HCT116 (cell line): ENCODE measurements around the gene OCSTAMP. TPM values are rescaled to one million over a fixed set of nuclear protein-coding genes. Genes with fewer than 3 reads are reported as not detected.

Experiments used
- ATAC-seq: fragments of 200-7000 bp; cut with Tn5 transposase; 2 replicates; pipeline ENCODE4 v1.9.1; 2020; ENCODE audit warnings: mild to moderate bottlenecking, moderate library complexity
- BruUV-seq: library from RNA; stranded (reverse); fragments of 400-500 nt; replicated peaks from 2 replicates; lab custom pipeline; 2021; lab: Mats Ljungman, UMichigan
- CTCF ChIA-PET: fragments of 300-600 bp; sonication (Branson Sonifier 250); formaldehyde crosslinking; loops from one replicate; lab custom pipeline; 2021; ENCODE audit warnings: antibody characterized with exemption; lab: Charles Lee
- POLR2A ChIA-PET: fragments of 300-600, 350-600 bp; sonication (Branson Sonifier 250); formaldehyde crosslinking; loops from one replicate; lab custom pipeline; 2021; ENCODE audit warnings: antibody characterized with exemption; lab: Charles Lee
- RAD21 ChIA-PET, 2 experiments: fragments of 300-600 bp; sonication (Branson Sonifier 250); formaldehyde crosslinking; loops; one replicate each; lab custom pipeline; 2023; ENCODE audit warnings: low total read pairs in 2 of 2; ENCODE audit not compliant: uncharacterized antibody in 2 of 2, unreplicated experiment in 2 of 2, low non-redundant PET in 1 of 2; lab: Charles Lee
- DNase-seq: peaks from one replicate; pipeline ENCODE4 v3.0.0-alpha.2; 2010; ENCODE audit warnings: low read depth, low spot score
- H2AFZ ChIP-seq: fragments of 200-600 bp; shearing (Covaris generic), sonication (generic); 2 replicates; pipeline ENCODE4 v1.6.1; 2017; ENCODE audit warnings: low read depth, mixed run types, mixed read lengths, antibody characterized with exemption, low read length; ENCODE audit not compliant: poor library complexity, severe bottlenecking
- H3K27ac ChIP-seq: 2 replicates; pipeline ENCODE4 v1.5.1; 2012; ENCODE audit warnings: low read depth, low read length
- H3K27me3 ChIP-seq: fragments of 200-600 bp; sonication (generic); 2 replicates; pipeline ENCODE4 v1.6.1; 2016; ENCODE audit warnings: mixed run types, low read length, mixed read lengths; ENCODE audit not compliant: insufficient read depth
- H3K36me3 ChIP-seq, 2 experiments: fragments of 200-500 bp in 1 of 2; fragments of 200-600 bp in 1 of 2; sonication (Bioruptor generic) in 1 of 2; sonication (generic) in 1 of 2; 2 replicates each; pipeline versions ENCODE4 v1.5.1 to v1.6.1; 2014 to 2016; ENCODE audit warnings: low read length in 2 of 2, inconsistent platforms in 1 of 2, mixed read lengths in 1 of 2, mixed run types in 1 of 2; ENCODE audit not compliant: insufficient read depth in 2 of 2, control insufficient read depth in 1 of 2
- H3K4me1 ChIP-seq, 2 experiments: fragments of 200-600 bp in 1 of 2; sonication (generic) in 1 of 2; 2 replicates each; pipeline versions ENCODE4 v1.5.1 to v1.6.1; 2012 to 2017; ENCODE audit warnings: low read length in 2 of 2, inconsistent platforms in 1 of 2, mild to moderate bottlenecking in 1 of 2, mixed read lengths in 1 of 2, mixed run types in 1 of 2, moderate library complexity in 1 of 2; ENCODE audit not compliant: insufficient read depth in 2 of 2, control insufficient read depth in 1 of 2
- H3K4me2 ChIP-seq: fragments of 200-600 bp; sonication (generic); 2 replicates; pipeline ENCODE4 v1.6.1; 2017; ENCODE audit warnings: mixed run types, low read length, mixed read lengths
- H3K4me3 ChIP-seq, 2 experiments: fragments of 200-600 bp in 1 of 2; sonication (generic) in 1 of 2; replicated peaks in 1 of 2; 2 replicates each; pipeline ENCODE4 v1.5.1; 2011 to 2016; ENCODE audit warnings: low read length in 2 of 2, control low read depth in 1 of 2, low read depth in 1 of 2, mild to moderate bottlenecking in 1 of 2, mixed read lengths in 1 of 2, mixed run types in 1 of 2
- H3K79me2 ChIP-seq: fragments of 200-600 bp; sonication (generic); 2 replicates; pipeline ENCODE4 v1.6.1; 2017; ENCODE audit warnings: mild to moderate bottlenecking, mixed run types, low read length, moderate library complexity, mixed read lengths; ENCODE audit not compliant: insufficient read depth
- H3K9ac ChIP-seq: fragments of 200-600 bp; sonication (generic); 2 replicates; pipeline ENCODE4 v1.6.1; 2016; ENCODE audit warnings: low read length, mixed read lengths
- H3K9me2 ChIP-seq: fragments of 200-600 bp; sonication (generic), shearing (Covaris generic); 2 replicates; pipeline ENCODE4 v1.6.1; 2017; ENCODE audit warnings: mixed run types, mild to moderate bottlenecking, moderate library complexity; ENCODE audit not compliant: insufficient read depth
- H3K9me3 ChIP-seq, 2 experiments: fragments of 200-500 bp in 1 of 2; fragments of 200-600 bp in 1 of 2; sonication (Bioruptor generic) in 1 of 2; sonication (generic) in 1 of 2; 2 replicates each; pipeline ENCODE4 v1.6.1; 2014 to 2017; ENCODE audit warnings: low read length in 2 of 2, mixed read lengths in 2 of 2, inconsistent platforms in 1 of 2, low read depth in 1 of 2, mild to moderate bottlenecking in 1 of 2, mixed run types in 1 of 2, moderate library complexity in 1 of 2; ENCODE audit not compliant: control insufficient read depth in 1 of 2, insufficient read depth in 1 of 2
- H4K20me1 ChIP-seq: fragments of 200-600 bp; sonication (generic), shearing (Covaris generic); 2 replicates; pipeline ENCODE4 v1.6.1; 2017; ENCODE audit warnings: mixed run types, mild to moderate bottlenecking, moderate library complexity; ENCODE audit not compliant: insufficient read depth
- CEBPB ChIP-seq: IDR thresholded peaks from 2 replicates; pipeline ENCODE4 v1.6.1; 2012; ENCODE audit warnings: low read depth
- EGR1 ChIP-seq: IDR thresholded peaks from 2 replicates; pipeline ENCODE4 v1.6.1; 2012; ENCODE audit warnings: low read depth
- ELF1 ChIP-seq: IDR thresholded peaks from 2 replicates; pipeline ENCODE4 v1.6.1; 2012; ENCODE audit warnings: low read depth, borderline replicate concordance
- EZH2 ChIP-seq: fragments of 200-600 bp; sonication (generic); IDR thresholded peaks from 2 replicates; pipeline ENCODE4 v1.6.1; 2017; ENCODE audit warnings: antibody characterized with exemption, mixed run types
- EZH2phosphoT487 ChIP-seq: fragments of 200-600 bp; IDR thresholded peaks from 2 replicates; pipeline ENCODE4 v1.6.1; 2018; ENCODE audit warnings: antibody characterized with exemption, borderline replicate concordance
- FOSL1 ChIP-seq: IDR thresholded peaks from 2 replicates; pipeline ENCODE4 v1.6.1; 2012; ENCODE audit warnings: low read depth
- JUND ChIP-seq: IDR thresholded peaks from 2 replicates; pipeline ENCODE4 v1.6.1; 2012
- POLR2AphosphoS5 ChIP-seq: IDR thresholded peaks from 2 replicates; pipeline ENCODE4 v1.6.1; 2011; ENCODE audit warnings: mild to moderate bottlenecking, low read depth, low read length, moderate library complexity
- SIN3A ChIP-seq: IDR thresholded peaks from 2 replicates; pipeline ENCODE4 v1.6.1; 2012; ENCODE audit warnings: low read depth
- SP1 ChIP-seq: IDR thresholded peaks from 2 replicates; pipeline ENCODE4 v1.6.1; 2012; ENCODE audit warnings: low read depth
- SRF ChIP-seq: IDR thresholded peaks from 2 replicates; pipeline ENCODE4 v1.6.1; 2012; ENCODE audit warnings: low read depth
- TCF7L2 ChIP-seq: IDR thresholded peaks from 2 replicates; pipeline ENCODE4 v1.7.0; 2011; ENCODE audit warnings: borderline replicate concordance, inconsistent platforms; ENCODE audit not compliant: insufficient read depth, insufficient read length; ENCODE audit errors: extremely low read depth
- YY1 ChIP-seq: IDR thresholded peaks from 2 replicates; pipeline ENCODE4 v1.6.1; 2011; ENCODE audit warnings: low read length, low read depth, moderate library complexity, mild to moderate bottlenecking; ENCODE audit not compliant: insufficient replicate concordance; ENCODE audit errors: extremely low read depth
- ZBTB33 ChIP-seq: IDR thresholded peaks from 2 replicates; pipeline ENCODE4 v1.6.1; 2011; ENCODE audit warnings: mild to moderate bottlenecking, low read length, moderate library complexity; ENCODE audit not compliant: insufficient replicate concordance; ENCODE audit errors: extremely low read depth
- ZNF274 ChIP-seq: fragments of 200-500 bp; sonication (Bioruptor generic); IDR thresholded peaks from 2 replicates; pipeline ENCODE4 v1.6.1; 2014; ENCODE audit warnings: mild to moderate bottlenecking, low read depth, low read length, inconsistent platforms
- intact Hi-C: fragments of 100-400 bp; cut with micrococcal nuclease; formaldehyde crosslinking; loops from 2 replicates; pipeline ENCODE4 v1.10.0; 2022
- total RNA-seq: library from RNA; stranded (reverse); gene quantifications from one replicate; pipeline ENCODE4 v1.2.1, GENCODE V29; 2021; ENCODE audit not compliant: unreplicated experiment
- TF ChIP-seq, protein P1 (sequence below): IDR thresholded peaks from 2 replicates; pipeline ENCODE4 v1.6.1; 2012; ENCODE audit warnings: low read depth
- TF ChIP-seq, protein P2 (sequence below): IDR thresholded peaks from 2 replicates; pipeline ENCODE4 v1.6.1; 2012
- TF ChIP-seq, protein P3 (sequence below): IDR thresholded peaks from 2 replicates; pipeline ENCODE4 v1.6.1; 2012

The OCSTAMP gene
- total RNA-seq, 1 experiment from 2014 or later, result not detected

DNA sequence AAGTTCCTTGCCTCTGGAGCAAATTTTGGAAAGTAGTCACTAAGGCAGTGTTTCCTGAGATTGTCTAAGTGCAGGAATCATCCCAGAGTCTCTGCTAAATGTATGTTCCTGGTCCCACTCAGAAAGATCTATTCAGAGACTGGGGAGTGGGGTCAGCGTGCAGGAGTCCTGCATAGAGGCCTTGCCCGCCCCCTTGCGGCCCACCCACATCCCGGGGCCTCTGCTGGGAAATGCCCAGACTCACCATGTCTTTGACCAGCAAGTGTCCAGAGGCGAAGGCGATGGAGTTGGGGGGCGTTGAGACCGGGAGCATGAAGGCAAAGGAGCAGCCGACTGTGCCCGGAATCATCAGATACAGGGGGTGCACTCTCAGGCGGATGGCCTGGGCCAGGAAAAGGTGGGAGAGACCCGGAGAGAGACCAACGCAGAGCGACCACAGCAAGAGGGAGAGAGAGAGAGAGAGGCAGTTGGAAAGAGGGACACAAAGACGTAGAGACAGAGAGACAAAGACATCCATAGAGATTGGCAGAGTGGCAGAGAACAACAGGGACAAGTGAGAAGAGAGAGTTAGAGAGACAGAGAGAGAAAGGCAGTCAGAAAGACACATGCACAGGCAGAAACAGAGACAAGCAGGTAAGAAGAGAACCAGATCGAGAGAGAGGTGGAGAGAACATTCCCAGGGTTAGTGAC is 12.9 kb upstream of the OCSTAMP start:
- CTCF ChIA-PET, result interaction anchor here (0.7 to 2.0 kb wide), 5 partner anchors 15 to 131 kb away, joined by 3 to 12 read pairs (median 3); no protein-coding TSS in a partner anchor
- Histone ChIP-seq H3K36me3 (no peaks in the 10 kb centered on the region), H3K9ac (0 out of 2 replicates have a peak overlapping the region, but pooled peaks have one; percentile 33), H3K4me1 (peaks cover 4 to 14% of the 10 kb centered on the region in 2 experiments; a peak in 2 of 4 replicates), H3K9me2 (no peaks in the 10 kb centered on the region), H3K4me3 (no peak overlapping the region), H3K4me2 (peak overlapping the region; percentile 75), H3K27ac (no peak overlapping the region), H3K27me3 (no peaks in the 10 kb centered on the region), H3K9me3 (no peaks in the 10 kb centered on the region), H2AFZ (peak overlapping the region; percentile 96), H4K20me1 (no peaks in the 10 kb centered on the region), H3K79me2 (no peaks in the 10 kb centered on the region)
- BruUV-seq, result no TSS peak
- POLR2A ChIA-PET, result interaction anchor here (0.9 kb wide), 1 partner anchor 18 kb away, joined by 3 read pairs; no protein-coding TSS in a partner anchor
- TF ChIP-seq EZH2phosphoT487, result no peak
- TF ChIP-seq FOSL1, result no peak
- TF ChIP-seq, protein P1, sequence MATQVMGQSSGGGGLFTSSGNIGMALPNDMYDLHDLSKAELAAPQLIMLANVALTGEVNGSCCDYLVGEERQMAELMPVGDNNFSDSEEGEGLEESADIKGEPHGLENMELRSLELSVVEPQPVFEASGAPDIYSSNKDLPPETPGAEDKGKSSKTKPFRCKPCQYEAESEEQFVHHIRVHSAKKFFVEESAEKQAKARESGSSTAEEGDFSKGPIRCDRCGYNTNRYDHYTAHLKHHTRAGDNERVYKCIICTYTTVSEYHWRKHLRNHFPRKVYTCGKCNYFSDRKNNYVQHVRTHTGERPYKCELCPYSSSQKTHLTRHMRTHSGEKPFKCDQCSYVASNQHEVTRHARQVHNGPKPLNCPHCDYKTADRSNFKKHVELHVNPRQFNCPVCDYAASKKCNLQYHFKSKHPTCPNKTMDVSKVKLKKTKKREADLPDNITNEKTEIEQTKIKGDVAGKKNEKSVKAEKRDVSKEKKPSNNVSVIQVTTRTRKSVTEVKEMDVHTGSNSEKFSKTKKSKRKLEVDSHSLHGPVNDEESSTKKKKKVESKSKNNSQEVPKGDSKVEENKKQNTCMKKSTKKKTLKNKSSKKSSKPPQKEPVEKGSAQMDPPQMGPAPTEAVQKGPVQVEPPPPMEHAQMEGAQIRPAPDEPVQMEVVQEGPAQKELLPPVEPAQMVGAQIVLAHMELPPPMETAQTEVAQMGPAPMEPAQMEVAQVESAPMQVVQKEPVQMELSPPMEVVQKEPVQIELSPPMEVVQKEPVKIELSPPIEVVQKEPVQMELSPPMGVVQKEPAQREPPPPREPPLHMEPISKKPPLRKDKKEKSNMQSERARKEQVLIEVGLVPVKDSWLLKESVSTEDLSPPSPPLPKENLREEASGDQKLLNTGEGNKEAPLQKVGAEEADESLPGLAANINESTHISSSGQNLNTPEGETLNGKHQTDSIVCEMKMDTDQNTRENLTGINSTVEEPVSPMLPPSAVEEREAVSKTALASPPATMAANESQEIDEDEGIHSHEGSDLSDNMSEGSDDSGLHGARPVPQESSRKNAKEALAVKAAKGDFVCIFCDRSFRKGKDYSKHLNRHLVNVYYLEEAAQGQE, result no peak
- TF ChIP-seq ZNF274, result no peak
- no peak for TF ChIP-seq SIN3A
- TF ChIP-seq ELF1, result no peak
- no peak for TF ChIP-seq EGR1
- TF ChIP-seq JUND, result no peak
- TF ChIP-seq ZBTB33, result no peak
- TF ChIP-seq, protein P2, sequence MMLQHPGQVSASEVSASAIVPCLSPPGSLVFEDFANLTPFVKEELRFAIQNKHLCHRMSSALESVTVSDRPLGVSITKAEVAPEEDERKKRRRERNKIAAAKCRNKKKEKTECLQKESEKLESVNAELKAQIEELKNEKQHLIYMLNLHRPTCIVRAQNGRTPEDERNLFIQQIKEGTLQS, result no peak
- TF ChIP-seq TCF7L2, result no peak
- TF ChIP-seq, protein P3, sequence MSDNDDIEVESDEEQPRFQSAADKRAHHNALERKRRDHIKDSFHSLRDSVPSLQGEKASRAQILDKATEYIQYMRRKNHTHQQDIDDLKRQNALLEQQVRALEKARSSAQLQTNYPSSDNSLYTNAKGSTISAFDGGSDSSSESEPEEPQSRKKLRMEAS, result no peak
- no peak for TF ChIP-seq CEBPB
- TF ChIP-seq SP1, result no peak
- TF ChIP-seq YY1, result no peak
- TF ChIP-seq EZH2, result no peak
- no peak for TF ChIP-seq SRF
- no peak for TF ChIP-seq POLR2AphosphoS5
- intact Hi-C loops, result loop anchor here (5.0 kb wide), 1 partner anchor 119 kb away; no protein-coding TSS in a partner anchor
- ATAC-seq (no peak), DNase-seq (no peak)
- RAD21 ChIA-PET, result no interaction called here
